OCI-LY3 (cell line): ENCODE results near the gene CCNA1.

Source experiments
- H2AFZ ChIP-seq: fragments of 200-600, 300-600 bp; shearing (Covaris generic); 2 replicates; pipeline ENCODE4 v1.6.0; 2014; ENCODE audit warnings: antibody characterized with exemption, low read depth, low read length
- H3K27ac ChIP-seq: fragments of 200-600, 300-600 bp; sonication (generic); 2 replicates; pipeline ENCODE4 v1.5.1; 2014; ENCODE audit warnings: mild to moderate bottlenecking, low read length, moderate library complexity, mixed read lengths
- H3K27me3 ChIP-seq: fragments of 200-600, 300-600 bp; sonication (generic); 2 replicates; pipeline ENCODE4 v1.6.1; 2014; ENCODE audit warnings: low read depth, low read length, mixed read lengths
- H3K36me3 ChIP-seq: fragments of 200-600, 300-600 bp; sonication (generic); replicated peaks from 2 replicates; pipeline ENCODE3; 2014; ENCODE audit warnings: low read depth, low read length, mixed read lengths
- H3K4me1 ChIP-seq: fragments of 300-600, 200-600 bp; sonication (generic); 2 replicates; pipeline ENCODE4 v1.6.1; 2014; ENCODE audit warnings: low read length, mixed read lengths
- H3K4me2 ChIP-seq: fragments of 200-600, 300-600 bp; sonication (generic); 2 replicates; pipeline ENCODE4 v1.6.1; 2014; ENCODE audit warnings: low read length, mixed read lengths
- H3K4me3 ChIP-seq: fragments of 300-600, 200-600 bp; sonication (generic); 2 replicates; pipeline ENCODE4 v1.5.1; 2014; ENCODE audit warnings: antibody characterized with exemption, mild to moderate bottlenecking, low read length, moderate library complexity
- H3K79me2 ChIP-seq: fragments of 300-600, 200-600 bp; shearing (Covaris generic); 2 replicates; pipeline ENCODE4 v1.6.1; 2014; ENCODE audit warnings: mild to moderate bottlenecking, low read length, mixed read lengths
- H3K9ac ChIP-seq: fragments of 300-600, 200-600 bp; shearing (Covaris generic); 2 replicates; pipeline ENCODE4 v1.6.0; 2014; ENCODE audit warnings: mild to moderate bottlenecking, low read length, moderate library complexity
- H3K9me3 ChIP-seq: fragments of 200-600, 300-600 bp; shearing (Covaris generic); 2 replicates; pipeline ENCODE4 v1.6.1; 2014; ENCODE audit warnings: low read length, mixed read lengths; ENCODE audit not compliant: insufficient read depth
- H4K20me1 ChIP-seq: fragments of 200-600, 300-600 bp; sonication (generic); 2 replicates; pipeline ENCODE4 v1.6.1; 2016; ENCODE audit warnings: low read length, mixed read lengths; ENCODE audit not compliant: insufficient read depth
- EZH2phosphoT487 ChIP-seq: fragments of 200-600 bp; shearing (Covaris generic); IDR thresholded peaks from 2 replicates; pipeline ENCODE4 v1.6.1; 2018; ENCODE audit warnings: antibody characterized with exemption, mixed run types, low read depth
- TF ChIP-seq, protein P1 (sequence below): fragments of 200-600, 300-600 bp; sonication (generic); IDR thresholded peaks from 2 replicates; pipeline ENCODE4 v1.5.1; 2014; ENCODE audit warnings: antibody characterized with exemption, low read length, low read depth

The CCNA1 gene

DNA sequence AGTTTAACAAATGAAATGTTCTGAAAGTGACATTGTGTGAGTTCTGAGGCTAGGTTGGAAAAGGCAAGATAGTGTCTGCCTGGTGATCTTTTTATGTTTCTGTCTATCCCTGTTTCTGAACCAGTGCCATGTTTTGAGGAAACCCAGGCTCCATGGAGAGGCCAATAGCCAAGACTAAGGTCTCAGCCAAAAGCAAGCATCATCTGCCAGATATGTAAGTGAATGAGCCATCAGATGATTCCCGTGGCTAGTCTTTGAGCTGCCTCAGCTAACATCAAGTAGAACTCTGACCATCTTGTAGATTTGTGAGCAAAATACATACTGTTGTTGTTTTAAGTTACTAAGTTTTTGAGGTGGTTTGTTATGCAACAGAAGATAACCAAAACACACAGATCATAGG is 19.6 kb upstream of the CCNA1 start:
- H3K4me1 ChIP-seq: peaks cover 12% of the 10 kb centered on the region
- H3K4me2 ChIP-seq: no peak overlapping the region
- no peak overlapping the region for H3K9ac ChIP-seq
- peaks cover 3% of the 10 kb centered on the region for H3K36me3 ChIP-seq
- H3K27me3 ChIP-seq: no peaks in the 10 kb centered on the region
- no peak overlapping the region for H3K4me3 ChIP-seq
- H2AFZ ChIP-seq: no peak overlapping the region
- H4K20me1 ChIP-seq: no peaks in the 10 kb centered on the region
- no peaks in the 10 kb centered on the region for H3K79me2 ChIP-seq
- no peaks in the 10 kb centered on the region; the same call in 1 of the 2 replicates for H3K9me3 ChIP-seq
- no peak for TF ChIP-seq EZH2phosphoT487
- TF ChIP-seq, protein P1, sequence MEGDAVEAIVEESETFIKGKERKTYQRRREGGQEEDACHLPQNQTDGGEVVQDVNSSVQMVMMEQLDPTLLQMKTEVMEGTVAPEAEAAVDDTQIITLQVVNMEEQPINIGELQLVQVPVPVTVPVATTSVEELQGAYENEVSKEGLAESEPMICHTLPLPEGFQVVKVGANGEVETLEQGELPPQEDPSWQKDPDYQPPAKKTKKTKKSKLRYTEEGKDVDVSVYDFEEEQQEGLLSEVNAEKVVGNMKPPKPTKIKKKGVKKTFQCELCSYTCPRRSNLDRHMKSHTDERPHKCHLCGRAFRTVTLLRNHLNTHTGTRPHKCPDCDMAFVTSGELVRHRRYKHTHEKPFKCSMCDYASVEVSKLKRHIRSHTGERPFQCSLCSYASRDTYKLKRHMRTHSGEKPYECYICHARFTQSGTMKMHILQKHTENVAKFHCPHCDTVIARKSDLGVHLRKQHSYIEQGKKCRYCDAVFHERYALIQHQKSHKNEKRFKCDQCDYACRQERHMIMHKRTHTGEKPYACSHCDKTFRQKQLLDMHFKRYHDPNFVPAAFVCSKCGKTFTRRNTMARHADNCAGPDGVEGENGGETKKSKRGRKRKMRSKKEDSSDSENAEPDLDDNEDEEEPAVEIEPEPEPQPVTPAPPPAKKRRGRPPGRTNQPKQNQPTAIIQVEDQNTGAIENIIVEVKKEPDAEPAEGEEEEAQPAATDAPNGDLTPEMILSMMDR: no peak
- no peak overlapping the region for H3K27ac ChIP-seq

DNA sequence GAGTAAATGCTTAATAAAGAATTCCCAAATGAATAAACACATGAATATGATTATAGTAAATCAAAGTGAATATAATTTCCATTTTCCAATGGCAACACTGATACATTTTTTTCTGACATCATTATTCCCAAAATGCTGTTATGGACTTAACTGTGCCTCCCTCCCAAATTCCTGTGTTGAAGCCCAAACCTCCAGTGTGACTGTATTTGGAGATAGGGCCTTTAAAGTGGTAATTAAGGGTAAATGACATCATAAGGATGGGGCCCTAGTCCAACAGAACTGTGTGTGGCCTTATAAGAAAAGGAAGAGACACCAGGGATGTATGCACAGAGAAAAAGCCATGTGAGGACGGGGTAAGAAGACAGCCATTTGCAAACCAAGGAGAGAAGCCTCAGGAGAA is 19.1 kb upstream of the CCNA1 start:
- Histone ChIP-seq H3K4me3 (no peak overlapping the region), H2AFZ (no peak overlapping the region), H4K20me1 (no peaks in the 10 kb centered on the region), H3K27ac (no peak overlapping the region), H3K4me2 (no peak overlapping the region), H3K27me3 (no peaks in the 10 kb centered on the region), H3K9ac (no peak overlapping the region), H3K9me3 (no peaks in the 10 kb centered on the region; the same call in 1 of the 2 replicates), H3K79me2 (no peaks in the 10 kb centered on the region), H3K36me3 (peaks cover 3% of the 10 kb centered on the region), H3K4me1 (peaks cover 13% of the 10 kb centered on the region)
- TF ChIP-seq EZH2phosphoT487: no peak
- TF ChIP-seq, protein P1: no peak

DNA sequence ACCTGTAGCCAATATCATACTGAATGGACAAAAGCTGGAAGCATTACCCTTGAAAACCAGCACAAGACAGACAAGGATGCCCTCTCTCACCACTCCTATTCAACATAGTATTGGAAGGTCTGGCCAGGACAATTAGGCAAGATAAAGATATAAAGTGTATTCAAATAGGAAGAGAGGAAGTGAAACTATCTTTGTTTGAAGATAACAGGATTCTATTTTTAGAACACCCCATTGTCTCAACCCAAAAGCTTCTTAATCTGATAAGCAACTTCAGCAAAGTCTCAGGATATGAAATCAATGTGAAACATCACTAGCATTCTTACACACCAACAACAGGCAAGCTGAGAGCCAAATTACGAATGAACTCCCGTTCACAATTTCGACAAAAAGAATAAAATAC is 17.8 kb upstream of the CCNA1 start:
- no peaks in the 10 kb centered on the region for H3K27me3 ChIP-seq
- TF ChIP-seq EZH2phosphoT487: no peak
- TF ChIP-seq, protein P1: no peak
- no peak overlapping the region for H2AFZ ChIP-seq
- H3K4me3 ChIP-seq: no peak overlapping the region
- H3K27ac ChIP-seq: no peak overlapping the region
- H3K9me3 ChIP-seq: no peaks in the 10 kb centered on the region; the same call in 1 of the 2 replicates
- H3K36me3 ChIP-seq: peaks cover 3% of the 10 kb centered on the region
- no peak overlapping the region for H3K9ac ChIP-seq
- peaks cover 24% of the 10 kb centered on the region for H3K4me1 ChIP-seq
- H3K4me2 ChIP-seq: no peak overlapping the region
- H4K20me1 ChIP-seq: no peaks in the 10 kb centered on the region
- no peaks in the 10 kb centered on the region for H3K79me2 ChIP-seq

DNA sequence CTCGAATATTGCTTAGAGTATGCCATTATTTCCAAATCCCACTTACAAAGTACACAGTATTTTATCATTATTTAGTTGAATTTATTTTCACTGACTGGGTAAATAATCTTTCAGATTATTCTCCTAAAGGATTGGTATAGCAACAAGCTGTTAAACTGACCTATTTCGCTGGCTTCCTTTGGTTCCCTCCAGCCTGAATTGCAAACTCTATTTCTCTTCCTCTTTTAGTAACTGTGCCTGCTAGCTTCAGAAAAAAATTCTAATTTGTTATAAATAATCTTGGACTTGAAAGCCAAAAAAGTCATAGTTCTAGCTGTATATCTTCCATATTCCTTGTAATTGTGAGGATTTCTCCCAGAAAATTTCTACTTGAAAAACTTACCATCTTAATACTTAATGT is 15.0 kb upstream of the CCNA1 start:
- H3K27ac ChIP-seq: peak overlapping the region; percentile 79
- peaks cover 36% of the 10 kb centered on the region for H3K4me1 ChIP-seq
- no peak for TF ChIP-seq EZH2phosphoT487
- TF ChIP-seq, protein P1: no peak
- H3K79me2 ChIP-seq: no peaks in the 10 kb centered on the region
- H3K4me2 ChIP-seq: peak overlapping the region; percentile 83
- peak overlapping the region; percentile 66 for H3K4me3 ChIP-seq
- H3K36me3 ChIP-seq: peaks cover 3% of the 10 kb centered on the region
- H4K20me1 ChIP-seq: no peaks in the 10 kb centered on the region
- H3K27me3 ChIP-seq: no peaks in the 10 kb centered on the region
- H2AFZ ChIP-seq: no peak overlapping the region
- H3K9me3 ChIP-seq: no peaks in the 10 kb centered on the region; the same call in 1 of the 2 replicates
- H3K9ac ChIP-seq: peak overlapping the region; percentile 74
